ENCODE measurements around the gene IFT20. TPM values are rescaled to one million over a fixed set of nuclear protein-coding genes. Genes with fewer than 3 reads are reported as not detected.

Gene IFT20
- total and polyA plus RNA-seq, 10 of the 15 experiments (the other 5 are each of a cell fraction or from before 2014, with no cell fraction given): 9.4 to 38.2 (median 19.1) TPM

DNA sequence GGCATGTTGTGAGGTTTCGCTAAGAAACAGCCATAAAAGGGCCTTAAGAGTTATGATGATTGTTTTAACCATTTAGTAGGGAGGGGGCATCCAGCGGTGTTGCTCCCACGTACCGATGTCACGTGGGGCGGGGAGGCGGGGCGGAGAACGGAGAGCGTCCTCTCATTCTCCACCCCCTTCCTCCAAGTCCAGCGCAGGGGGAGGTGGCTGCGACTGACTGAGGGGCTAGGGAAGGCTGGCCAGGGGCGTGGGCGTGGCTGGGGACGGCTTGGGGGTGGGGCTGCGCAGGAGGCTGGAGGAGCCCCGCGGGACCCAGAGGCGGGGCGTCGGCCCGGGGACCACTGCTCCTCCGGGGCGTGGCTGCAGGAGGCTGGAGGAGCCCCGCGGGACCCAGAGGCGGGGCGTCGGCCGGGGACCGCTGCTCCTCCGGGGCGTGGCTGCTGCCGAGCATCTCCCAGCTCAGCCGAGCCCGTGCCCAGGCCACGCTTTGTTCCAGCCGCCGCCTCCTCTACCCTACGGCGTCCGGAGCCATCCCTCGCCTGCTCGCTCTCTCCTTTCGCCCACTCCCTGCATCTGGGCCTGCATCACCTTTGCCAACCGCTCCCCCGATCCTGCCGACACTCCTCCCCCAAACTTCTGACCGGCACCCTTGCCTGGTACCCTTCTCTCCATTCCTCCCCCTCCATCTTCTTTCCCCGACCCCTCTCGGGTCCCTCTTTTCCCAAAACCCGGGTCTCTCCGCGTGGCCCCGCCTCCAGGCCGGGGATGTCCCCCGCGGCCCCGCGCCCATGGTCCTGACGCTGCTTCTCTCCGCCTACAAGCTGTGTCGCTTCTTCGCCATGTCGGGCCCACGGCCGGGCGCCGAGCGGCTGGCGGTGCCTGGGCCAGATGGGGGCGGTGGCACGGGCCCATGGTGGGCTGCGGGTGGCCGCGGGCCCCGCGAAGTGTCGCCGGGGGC lies 36.3 kb upstream of the IFT20 start, which contains the start of gene SARM1 (continued):
- no peak for TF ChIP-seq RAD21 (IDR thresholded peaks at IDR 0.05; ENCODE audit: insufficient read depth, low read depth, low read length)
- 0 out of 2 replicates have a peak, but pooled peaks have one; percentile 65 for TF ChIP-seq GATAD2B (conservative IDR thresholded peaks at IDR 0.05; ENCODE audit: low read depth)
- no peak for TF ChIP-seq POLR2AphosphoS2 (IDR thresholded peaks at IDR 0.05; ENCODE audit: low read depth, low read length)
- TF ChIP-seq, protein P1, sequence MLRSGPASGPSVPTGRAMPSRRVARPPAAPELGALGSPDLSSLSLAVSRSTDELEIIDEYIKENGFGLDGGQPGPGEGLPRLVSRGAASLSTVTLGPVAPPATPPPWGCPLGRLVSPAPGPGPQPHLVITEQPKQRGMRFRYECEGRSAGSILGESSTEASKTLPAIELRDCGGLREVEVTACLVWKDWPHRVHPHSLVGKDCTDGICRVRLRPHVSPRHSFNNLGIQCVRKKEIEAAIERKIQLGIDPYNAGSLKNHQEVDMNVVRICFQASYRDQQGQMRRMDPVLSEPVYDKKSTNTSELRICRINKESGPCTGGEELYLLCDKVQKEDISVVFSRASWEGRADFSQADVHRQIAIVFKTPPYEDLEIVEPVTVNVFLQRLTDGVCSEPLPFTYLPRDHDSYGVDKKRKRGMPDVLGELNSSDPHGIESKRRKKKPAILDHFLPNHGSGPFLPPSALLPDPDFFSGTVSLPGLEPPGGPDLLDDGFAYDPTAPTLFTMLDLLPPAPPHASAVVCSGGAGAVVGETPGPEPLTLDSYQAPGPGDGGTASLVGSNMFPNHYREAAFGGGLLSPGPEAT (IDR thresholded peaks at IDR 0.05; ENCODE audit: low read depth): no peak
- TF ChIP-seq CHD2 (IDR thresholded peaks at IDR 0.05; ENCODE audit: borderline replicate concordance, low read depth, low read length): no peak
- TF ChIP-seq SREBF2 (IDR thresholded peaks at IDR 0.05; ENCODE audit: low read length): no peak
- no peak for TF ChIP-seq PKNOX1 (IDR thresholded peaks at IDR 0.05)
- no peak for TF ChIP-seq MYC (IDR thresholded peaks at IDR 0.05; ENCODE audit: insufficient read depth, insufficient read length, insufficient replicate concordance, low read length, severe bottlenecking)
- TF ChIP-seq, protein P2, sequence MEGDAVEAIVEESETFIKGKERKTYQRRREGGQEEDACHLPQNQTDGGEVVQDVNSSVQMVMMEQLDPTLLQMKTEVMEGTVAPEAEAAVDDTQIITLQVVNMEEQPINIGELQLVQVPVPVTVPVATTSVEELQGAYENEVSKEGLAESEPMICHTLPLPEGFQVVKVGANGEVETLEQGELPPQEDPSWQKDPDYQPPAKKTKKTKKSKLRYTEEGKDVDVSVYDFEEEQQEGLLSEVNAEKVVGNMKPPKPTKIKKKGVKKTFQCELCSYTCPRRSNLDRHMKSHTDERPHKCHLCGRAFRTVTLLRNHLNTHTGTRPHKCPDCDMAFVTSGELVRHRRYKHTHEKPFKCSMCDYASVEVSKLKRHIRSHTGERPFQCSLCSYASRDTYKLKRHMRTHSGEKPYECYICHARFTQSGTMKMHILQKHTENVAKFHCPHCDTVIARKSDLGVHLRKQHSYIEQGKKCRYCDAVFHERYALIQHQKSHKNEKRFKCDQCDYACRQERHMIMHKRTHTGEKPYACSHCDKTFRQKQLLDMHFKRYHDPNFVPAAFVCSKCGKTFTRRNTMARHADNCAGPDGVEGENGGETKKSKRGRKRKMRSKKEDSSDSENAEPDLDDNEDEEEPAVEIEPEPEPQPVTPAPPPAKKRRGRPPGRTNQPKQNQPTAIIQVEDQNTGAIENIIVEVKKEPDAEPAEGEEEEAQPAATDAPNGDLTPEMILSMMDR (IDR thresholded peaks at IDR 0.05 in 2 of 3, conservative IDR thresholded peaks at IDR 0.05 in 1 of 3; ENCODE audit: control insufficient read depth in 2 of 3, extremely low read depth in 1 of 3, insufficient read depth in 1 of 3, low read depth in 3 of 3, low read length in 3 of 3): no peak
- no peak for TF ChIP-seq MEF2A (IDR thresholded peaks at IDR 0.05; ENCODE audit: insufficient read depth, low read depth, low read length)
- no peak for TF ChIP-seq CHD4 (IDR thresholded peaks at IDR 0.05)
- TF ChIP-seq WRNIP1 (IDR thresholded peaks at IDR 0.05; ENCODE audit: borderline replicate concordance, low read depth, low read length): no peak
- peak; percentile 76 for TF ChIP-seq POLR2A (IDR thresholded peaks at IDR 0.05; ENCODE audit: low read depth, low read length)
- no peak for TF ChIP-seq RFX5 (IDR thresholded peaks at IDR 0.05; ENCODE audit: low read depth, low read length)
- TF ChIP-seq BACH1 (IDR thresholded peaks at IDR 0.05; ENCODE audit: borderline replicate concordance): no peak
- TF ChIP-seq, protein P3, sequence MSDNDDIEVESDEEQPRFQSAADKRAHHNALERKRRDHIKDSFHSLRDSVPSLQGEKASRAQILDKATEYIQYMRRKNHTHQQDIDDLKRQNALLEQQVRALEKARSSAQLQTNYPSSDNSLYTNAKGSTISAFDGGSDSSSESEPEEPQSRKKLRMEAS (IDR thresholded peaks at IDR 0.05; ENCODE audit: low read depth, low read length): peak; percentile 86
- TF ChIP-seq POU2F2 (IDR thresholded peaks at IDR 0.05; ENCODE audit: borderline replicate concordance, low read depth, low read length): no peak
- no peak for TF ChIP-seq RB1 (IDR thresholded peaks at IDR 0.05; ENCODE audit: borderline replicate concordance)
- no peak for TF ChIP-seq SPI1 (IDR thresholded peaks at IDR 0.05; ENCODE audit: borderline replicate concordance, insufficient read depth, low read depth, low read length)
- TF ChIP-seq ZSCAN29 (IDR thresholded peaks at IDR 0.05): no peak
- TF ChIP-seq IRF5 (IDR thresholded peaks at IDR 0.05; ENCODE audit: borderline replicate concordance): no peak
